Prostate gland (tissue), 2 donors: ENCODE measurements around the gene PAPPA2.

Source experiments
- CTCF ChIP-seq, 4 experiments: fragments of 200-600 bp in 2 of 4; fragments of 450-650 bp in 2 of 4; sonication (generic) in 2 of 4; IDR thresholded peaks; 1 replicate in 3 of 4; 2 replicates in 1 of 4; pipeline ENCODE4 v1.5.1; 2016 to 2019; ENCODE audit warnings: antibody characterized with exemption in 4 of 4, mild to moderate bottlenecking in 2 of 4, moderate library complexity in 2 of 4
- POLR2A ChIP-seq: fragments of 450-650 bp; IDR thresholded peaks from one replicate; pipeline ENCODE4 v1.6.1; 2016; ENCODE audit warnings: antibody characterized with exemption, mild to moderate bottlenecking
- POLR2AphosphoS5 ChIP-seq: sonication (generic); formaldehyde crosslinking; IDR thresholded peaks from one replicate; pipeline ENCODE4 v1.6.1; 2017; ENCODE audit warnings: antibody characterized with exemption

- TF ChIP-seq POLR2AphosphoS5 = no peak
- TF ChIP-seq CTCF (IDR thresholded peaks at IDR 0.05) = no peak
- no peak for TF ChIP-seq POLR2A
These were observed 31.5 kb downstream of the PAPPA2 start for GRCh38 chr1:176494436-176494835.
